ENCODE results near the gene CARD14. TPM values are rescaled to one million over a fixed set of nuclear protein-coding genes. Genes with fewer than 3 reads are reported as not detected.

Gene CARD14
- total and polyA plus RNA-seq, 2 experiments from 2014 or later, result 0.08 to 0.52 TPM

DNA sequence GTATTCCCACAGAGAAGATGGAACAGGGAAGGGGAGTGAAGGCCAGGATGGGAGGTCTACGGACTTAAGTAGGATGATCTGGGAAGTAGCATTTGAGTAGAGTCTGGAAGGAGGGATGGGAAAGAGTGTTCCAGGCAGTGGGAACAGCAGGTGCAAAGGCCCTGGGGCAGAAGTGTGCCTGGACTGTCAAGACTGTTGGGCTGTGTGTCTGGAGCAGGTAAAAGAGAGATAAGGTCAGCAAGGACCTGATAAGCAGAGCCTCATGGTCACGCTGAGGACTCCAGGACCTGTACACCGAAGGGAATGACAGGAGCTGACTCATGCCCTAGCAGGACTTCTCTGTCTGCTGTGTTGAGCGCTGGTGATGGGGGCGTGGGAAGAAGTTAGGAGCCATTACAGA lies 723 bp upstream of the CARD14 start (continued):
- TF ChIP-seq, protein P1, sequence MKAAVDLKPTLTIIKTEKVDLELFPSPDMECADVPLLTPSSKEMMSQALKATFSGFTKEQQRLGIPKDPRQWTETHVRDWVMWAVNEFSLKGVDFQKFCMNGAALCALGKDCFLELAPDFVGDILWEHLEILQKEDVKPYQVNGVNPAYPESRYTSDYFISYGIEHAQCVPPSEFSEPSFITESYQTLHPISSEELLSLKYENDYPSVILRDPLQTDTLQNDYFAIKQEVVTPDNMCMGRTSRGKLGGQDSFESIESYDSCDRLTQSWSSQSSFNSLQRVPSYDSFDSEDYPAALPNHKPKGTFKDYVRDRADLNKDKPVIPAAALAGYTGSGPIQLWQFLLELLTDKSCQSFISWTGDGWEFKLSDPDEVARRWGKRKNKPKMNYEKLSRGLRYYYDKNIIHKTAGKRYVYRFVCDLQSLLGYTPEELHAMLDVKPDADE (IDR thresholded peaks at IDR 0.05), result no peak

DNA sequence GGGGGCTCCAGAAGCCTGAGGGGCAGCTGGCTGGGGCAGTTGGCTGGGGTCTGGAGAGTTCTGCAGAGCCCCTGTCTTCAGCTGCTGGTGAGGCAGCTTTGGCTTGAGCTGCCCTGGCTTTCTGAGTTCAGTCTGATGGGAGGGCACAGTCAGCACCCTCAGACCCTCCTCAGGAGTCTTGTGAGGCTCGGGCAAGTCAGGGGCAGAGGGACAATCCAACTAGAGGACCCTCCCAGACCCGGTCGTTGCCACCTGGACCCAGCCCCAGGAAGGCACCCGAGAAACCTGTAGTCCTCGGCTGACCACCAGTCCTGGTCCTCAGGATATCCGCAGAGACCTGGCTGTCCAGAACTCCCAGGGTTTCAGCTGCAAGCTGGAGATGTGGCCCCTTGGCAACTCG lies 1.9 kb downstream of the CARD14 start:
- H3K27me3 Mint-ChIP-seq (ENCODE audit: insufficient read depth, low read depth, poor library complexity), result peaks cover 19% of the 10 kb centered on the region
- no peak overlapping the region for H3K27ac Mint-ChIP-seq
- H3K9me3 Mint-ChIP-seq, result no peaks in the 10 kb centered on the region
- peak overlapping the region; percentile 69; the same call in 1 of the 2 replicates for H2AFZ ChIP-seq
- no peak for DNase-seq (ENCODE audit: low spot score)
- no peak overlapping the region for H3K4me3 Mint-ChIP-seq
- H3K36me3 Mint-ChIP-seq (ENCODE audit: low read depth), result no peaks in the 10 kb centered on the region
- no peak overlapping the region for H3K4me2 ChIP-seq
- no peak for ATAC-seq
- TF ChIP-seq, protein P2, sequence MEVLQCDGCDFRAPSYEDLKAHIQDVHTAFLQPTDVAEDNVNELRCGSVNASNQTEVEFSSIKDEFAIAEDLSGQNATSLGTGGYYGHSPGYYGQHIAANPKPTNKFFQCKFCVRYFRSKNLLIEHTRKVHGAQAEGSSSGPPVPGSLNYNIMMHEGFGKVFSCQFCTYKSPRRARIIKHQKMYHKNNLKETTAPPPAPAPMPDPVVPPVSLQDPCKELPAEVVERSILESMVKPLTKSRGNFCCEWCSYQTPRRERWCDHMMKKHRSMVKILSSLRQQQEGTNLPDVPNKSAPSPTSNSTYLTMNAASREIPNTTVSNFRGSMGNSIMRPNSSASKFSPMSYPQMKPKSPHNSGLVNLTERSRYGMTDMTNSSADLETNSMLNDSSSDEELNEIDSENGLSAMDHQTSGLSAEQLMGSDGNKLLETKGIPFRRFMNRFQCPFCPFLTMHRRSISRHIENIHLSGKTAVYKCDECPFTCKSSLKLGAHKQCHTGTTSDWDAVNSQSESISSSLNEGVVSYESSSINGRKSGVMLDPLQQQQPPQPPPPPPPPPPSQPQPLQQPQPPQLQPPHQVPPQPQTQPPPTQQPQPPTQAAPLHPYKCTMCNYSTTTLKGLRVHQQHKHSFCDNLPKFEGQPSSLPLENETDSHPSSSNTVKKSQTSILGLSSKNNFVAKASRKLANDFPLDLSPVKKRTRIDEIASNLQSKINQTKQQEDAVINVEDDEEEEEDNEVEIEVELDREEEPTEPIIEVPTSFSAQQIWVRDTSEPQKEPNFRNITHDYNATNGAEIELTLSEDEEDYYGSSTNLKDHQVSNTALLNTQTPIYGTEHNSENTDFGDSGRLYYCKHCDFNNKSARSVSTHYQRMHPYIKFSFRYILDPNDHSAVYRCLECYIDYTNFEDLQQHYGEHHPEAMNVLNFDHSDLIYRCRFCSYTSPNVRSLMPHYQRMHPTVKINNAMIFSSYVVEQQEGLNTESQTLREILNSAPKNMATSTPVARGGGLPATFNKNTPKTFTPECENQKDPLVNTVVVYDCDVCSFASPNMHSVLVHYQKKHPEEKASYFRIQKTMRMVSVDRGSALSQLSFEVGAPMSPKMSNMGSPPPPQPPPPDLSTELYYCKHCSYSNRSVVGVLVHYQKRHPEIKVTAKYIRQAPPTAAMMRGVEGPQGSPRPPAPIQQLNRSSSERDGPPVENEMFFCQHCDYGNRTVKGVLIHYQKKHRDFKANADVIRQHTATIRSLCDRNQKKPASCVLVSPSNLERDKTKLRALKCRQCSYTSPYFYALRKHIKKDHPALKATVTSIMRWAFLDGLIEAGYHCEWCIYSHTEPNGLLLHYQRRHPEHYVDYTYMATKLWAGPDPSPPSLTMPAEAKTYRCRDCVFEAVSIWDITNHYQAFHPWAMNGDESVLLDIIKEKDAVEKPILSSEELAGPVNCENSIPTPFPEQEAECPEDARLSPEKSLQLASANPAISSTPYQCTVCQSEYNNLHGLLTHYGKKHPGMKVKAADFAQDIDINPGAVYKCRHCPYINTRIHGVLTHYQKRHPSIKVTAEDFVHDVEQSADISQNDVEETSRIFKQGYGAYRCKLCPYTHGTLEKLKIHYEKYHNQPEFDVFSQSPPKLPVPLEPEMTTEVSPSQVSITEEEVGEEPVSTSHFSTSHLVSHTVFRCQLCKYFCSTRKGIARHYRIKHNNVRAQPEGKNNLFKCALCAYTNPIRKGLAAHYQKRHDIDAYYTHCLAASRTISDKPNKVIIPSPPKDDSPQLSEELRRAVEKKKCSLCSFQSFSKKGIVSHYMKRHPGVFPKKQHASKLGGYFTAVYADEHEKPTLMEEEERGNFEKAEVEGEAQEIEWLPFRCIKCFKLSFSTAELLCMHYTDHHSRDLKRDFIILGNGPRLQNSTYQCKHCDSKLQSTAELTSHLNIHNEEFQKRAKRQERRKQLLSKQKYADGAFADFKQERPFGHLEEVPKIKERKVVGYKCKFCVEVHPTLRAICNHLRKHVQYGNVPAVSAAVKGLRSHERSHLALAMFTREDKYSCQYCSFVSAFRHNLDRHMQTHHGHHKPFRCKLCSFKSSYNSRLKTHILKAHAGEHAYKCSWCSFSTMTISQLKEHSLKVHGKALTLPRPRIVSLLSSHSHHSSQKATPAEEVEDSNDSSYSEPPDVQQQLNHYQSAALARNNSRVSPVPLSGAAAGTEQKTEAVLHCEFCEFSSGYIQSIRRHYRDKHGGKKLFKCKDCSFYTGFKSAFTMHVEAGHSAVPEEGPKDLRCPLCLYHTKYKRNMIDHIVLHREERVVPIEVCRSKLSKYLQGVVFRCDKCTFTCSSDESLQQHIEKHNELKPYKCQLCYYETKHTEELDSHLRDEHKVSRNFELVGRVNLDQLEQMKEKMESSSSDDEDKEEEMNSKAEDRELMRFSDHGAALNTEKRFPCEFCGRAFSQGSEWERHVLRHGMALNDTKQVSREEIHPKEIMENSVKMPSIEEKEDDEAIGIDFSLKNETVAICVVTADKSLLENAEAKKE (CRISPR knock-in tag; IDR thresholded peaks at IDR 0.05), result no peak
- TF ChIP-seq POLR2AphosphoS5 (IDR thresholded peaks at IDR 0.05; ENCODE audit: low read depth) (no peak), STAT1 (IDR thresholded peaks at IDR 0.05; ENCODE audit: unreplicated experiment) (no peak), ZNF114 (CRISPR knock-in tag; IDR thresholded peaks at IDR 0.05) (no peak), NANOG (IDR thresholded peaks at IDR 0.05; ENCODE audit: borderline replicate concordance) (no peak), JUNB (IDR thresholded peaks at IDR 0.05; ENCODE audit: unreplicated experiment) (no peak), EZH2 (IDR thresholded peaks at IDR 0.05; ENCODE audit: low read depth, unreplicated experiment) (no peak)
- TF ChIP-seq, protein P3, sequence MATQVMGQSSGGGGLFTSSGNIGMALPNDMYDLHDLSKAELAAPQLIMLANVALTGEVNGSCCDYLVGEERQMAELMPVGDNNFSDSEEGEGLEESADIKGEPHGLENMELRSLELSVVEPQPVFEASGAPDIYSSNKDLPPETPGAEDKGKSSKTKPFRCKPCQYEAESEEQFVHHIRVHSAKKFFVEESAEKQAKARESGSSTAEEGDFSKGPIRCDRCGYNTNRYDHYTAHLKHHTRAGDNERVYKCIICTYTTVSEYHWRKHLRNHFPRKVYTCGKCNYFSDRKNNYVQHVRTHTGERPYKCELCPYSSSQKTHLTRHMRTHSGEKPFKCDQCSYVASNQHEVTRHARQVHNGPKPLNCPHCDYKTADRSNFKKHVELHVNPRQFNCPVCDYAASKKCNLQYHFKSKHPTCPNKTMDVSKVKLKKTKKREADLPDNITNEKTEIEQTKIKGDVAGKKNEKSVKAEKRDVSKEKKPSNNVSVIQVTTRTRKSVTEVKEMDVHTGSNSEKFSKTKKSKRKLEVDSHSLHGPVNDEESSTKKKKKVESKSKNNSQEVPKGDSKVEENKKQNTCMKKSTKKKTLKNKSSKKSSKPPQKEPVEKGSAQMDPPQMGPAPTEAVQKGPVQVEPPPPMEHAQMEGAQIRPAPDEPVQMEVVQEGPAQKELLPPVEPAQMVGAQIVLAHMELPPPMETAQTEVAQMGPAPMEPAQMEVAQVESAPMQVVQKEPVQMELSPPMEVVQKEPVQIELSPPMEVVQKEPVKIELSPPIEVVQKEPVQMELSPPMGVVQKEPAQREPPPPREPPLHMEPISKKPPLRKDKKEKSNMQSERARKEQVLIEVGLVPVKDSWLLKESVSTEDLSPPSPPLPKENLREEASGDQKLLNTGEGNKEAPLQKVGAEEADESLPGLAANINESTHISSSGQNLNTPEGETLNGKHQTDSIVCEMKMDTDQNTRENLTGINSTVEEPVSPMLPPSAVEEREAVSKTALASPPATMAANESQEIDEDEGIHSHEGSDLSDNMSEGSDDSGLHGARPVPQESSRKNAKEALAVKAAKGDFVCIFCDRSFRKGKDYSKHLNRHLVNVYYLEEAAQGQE (IDR thresholded peaks at IDR 0.05; ENCODE audit: unreplicated experiment), result no peak
- no peaks in the 10 kb centered on the region for H3K27me3 ChIP-seq (ENCODE audit: insufficient read depth)
- no peaks in the 10 kb centered on the region for H3K36me3 ChIP-seq (ENCODE audit: insufficient read depth)
- no peaks in the 10 kb centered on the region for H4K20me1 ChIP-seq (replicated peaks; ENCODE audit: insufficient read depth)
- H3K79me2 ChIP-seq (replicated peaks; ENCODE audit: insufficient read depth), result no peaks in the 10 kb centered on the region
- H3K4me1 Mint-ChIP-seq, result peaks cover 4% of the 10 kb centered on the region
- H3K4me1 ChIP-seq (ENCODE audit: insufficient read depth), result no peaks in the 10 kb centered on the region
- H3K4me3 ChIP-seq, result no peak overlapping the region
- H3F3A ChIP-seq (replicated peaks; ENCODE audit: low read depth), result no peaks in the 10 kb centered on the region
- no peaks in the 10 kb centered on the region for H3K9me2 ChIP-seq (ENCODE audit: insufficient read depth)
- no peak overlapping the region for H3K27ac ChIP-seq (ENCODE audit: low read depth)
